Tibial artery (tissue), 4 donors: ENCODE data around the gene ICAM2.
A peak's percentile ranks its signal among the peaks of the same experiment; 100 is the strongest.

Experiments
- DNase-seq, 2 donors: peaks; one replicate each; pipeline ENCODE4 v3.0.0-alpha.2; 2019
- H3K27ac ChIP-seq, 2 donors: fragments of 200-600 bp; sonication (generic) in 1 of 2; 1 replicate in 1 of 2; 2 replicates in 1 of 2; pipeline ENCODE4 v1.5.1; 2018 to 2019; ENCODE audit warnings: mild to moderate bottlenecking in 1 of 2
- H3K27me3 ChIP-seq, 2 donors: fragments of 200-600 bp; sonication (generic) in 1 of 2; one replicate each; pipeline versions ENCODE4 v1.5.1 to v1.6.0; 2016 to 2019
- H3K36me3 ChIP-seq, 3 donors: fragments of 200-600 bp; sonication (generic) in 2 of 3; one replicate each; pipeline ENCODE4 v1.5.1; 2016 to 2019; ENCODE audit warnings: mild to moderate bottlenecking in 2 of 3
- H3K4me1 ChIP-seq, 4 donors: fragments of 200-600 bp; sonication (generic) in 2 of 4; 1 replicate in 3 of 4; 2 replicates in 1 of 4; pipeline ENCODE4 v1.5.1; 2016 to 2019
- H3K4me3 ChIP-seq, 2 donors: fragments of 200-600 bp; sonication (generic) in 1 of 2; 1 replicate in 1 of 2; 2 replicates in 1 of 2; pipeline ENCODE4 v1.5.1; 2018 to 2019; ENCODE audit warnings: mild to moderate bottlenecking in 2 of 2
- H3K9me3 ChIP-seq, 3 donors: fragments of 200-600 bp; sonication (generic) in 1 of 3; one replicate each; pipeline ENCODE4 v1.5.1; 2016 to 2019
- intact Hi-C: fragments of 100-400 bp; cut with DNase I; formaldehyde crosslinking; loops from one replicate; pipeline ENCODE4 v1.15.0; 2023; ENCODE audit warnings: low total_unique reads
- TF ChIP-seq, protein P1 (sequence below), 2 experiments: fragments of 200-600 bp in 1 of 2; fragments of 450-650 bp in 1 of 2; IDR thresholded peaks; one replicate each; pipeline ENCODE4 v1.5.1; 2017 to 2019; ENCODE audit warnings: antibody characterized with exemption in 2 of 2, mild to moderate bottlenecking in 1 of 2, moderate library complexity in 1 of 2

The ICAM2 gene

GRCh38 chr17:64001091-64001579 lies 19.3 kb downstream of the ICAM2 start:
- TF ChIP-seq, protein P1, sequence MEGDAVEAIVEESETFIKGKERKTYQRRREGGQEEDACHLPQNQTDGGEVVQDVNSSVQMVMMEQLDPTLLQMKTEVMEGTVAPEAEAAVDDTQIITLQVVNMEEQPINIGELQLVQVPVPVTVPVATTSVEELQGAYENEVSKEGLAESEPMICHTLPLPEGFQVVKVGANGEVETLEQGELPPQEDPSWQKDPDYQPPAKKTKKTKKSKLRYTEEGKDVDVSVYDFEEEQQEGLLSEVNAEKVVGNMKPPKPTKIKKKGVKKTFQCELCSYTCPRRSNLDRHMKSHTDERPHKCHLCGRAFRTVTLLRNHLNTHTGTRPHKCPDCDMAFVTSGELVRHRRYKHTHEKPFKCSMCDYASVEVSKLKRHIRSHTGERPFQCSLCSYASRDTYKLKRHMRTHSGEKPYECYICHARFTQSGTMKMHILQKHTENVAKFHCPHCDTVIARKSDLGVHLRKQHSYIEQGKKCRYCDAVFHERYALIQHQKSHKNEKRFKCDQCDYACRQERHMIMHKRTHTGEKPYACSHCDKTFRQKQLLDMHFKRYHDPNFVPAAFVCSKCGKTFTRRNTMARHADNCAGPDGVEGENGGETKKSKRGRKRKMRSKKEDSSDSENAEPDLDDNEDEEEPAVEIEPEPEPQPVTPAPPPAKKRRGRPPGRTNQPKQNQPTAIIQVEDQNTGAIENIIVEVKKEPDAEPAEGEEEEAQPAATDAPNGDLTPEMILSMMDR (IDR thresholded peaks at IDR 0.05), result no peak
- intact Hi-C loops, result no loop called here
- H3K27me3 ChIP-seq, result peaks cover 0 to 66% of the 10 kb centered on the region in 2 donors
- no peaks in the 10 kb centered on the region for H3K9me3 ChIP-seq
- no peaks in the 10 kb centered on the region for H3K36me3 ChIP-seq
- peaks cover 0 to 26% (median 13%) of the 10 kb centered on the region in 4 donors for H3K4me1 ChIP-seq
- peak in 1 of 2 donors; percentile 42 for DNase-seq
- H3K27ac ChIP-seq, result no peak overlapping the region
- H3K4me3 ChIP-seq, result no peak overlapping the region

DNA sequence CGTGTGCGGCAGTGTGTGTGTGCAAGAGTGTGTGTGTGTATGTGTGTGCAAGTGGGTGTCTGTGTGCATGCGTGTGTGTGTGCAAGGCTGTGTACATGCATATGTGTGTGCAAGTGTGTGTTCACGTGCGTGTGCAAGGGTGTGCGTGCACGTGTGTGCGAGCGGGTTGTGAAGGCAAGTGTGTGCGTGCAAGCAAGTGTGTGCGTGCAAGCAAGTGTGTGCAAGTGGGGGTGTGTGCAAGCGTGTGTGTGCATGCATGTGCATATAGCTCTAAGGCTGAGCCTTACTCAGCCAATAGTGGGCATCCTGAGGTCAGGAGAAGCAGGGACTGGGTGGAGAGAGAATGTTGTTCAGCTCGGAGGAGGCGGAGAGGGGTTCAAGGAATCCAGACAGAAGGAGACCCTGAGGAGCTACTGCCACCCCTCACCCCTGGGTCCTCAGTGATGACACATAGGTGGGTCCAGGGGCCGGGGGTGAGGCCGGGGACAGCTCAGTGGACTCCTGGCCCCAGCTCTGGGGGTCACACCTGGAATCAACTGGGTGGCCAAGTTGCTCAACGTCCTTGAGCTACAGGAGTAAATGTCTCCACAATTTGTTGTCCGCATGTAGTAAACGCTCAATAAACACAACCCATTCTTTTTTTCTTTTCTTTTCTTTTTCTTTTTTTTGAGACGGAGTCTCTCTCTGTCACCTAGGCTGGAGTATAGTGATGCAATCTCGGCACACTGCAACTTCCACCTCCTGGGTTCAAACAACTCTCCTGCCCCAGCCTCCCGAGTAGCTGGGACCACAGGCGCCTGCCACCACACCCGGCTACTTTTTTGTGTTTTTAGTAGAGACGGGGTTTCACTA lies 20.5 kb downstream of the ICAM2 start:
- no peaks in the 10 kb centered on the region for H3K36me3 ChIP-seq
- intact Hi-C loops, result loop anchor here (5.0 kb wide), 1 partner anchor 1757 kb away; no protein-coding TSS in a partner anchor
- no peak overlapping the region for H3K27ac ChIP-seq
- H3K4me1 ChIP-seq, result peaks cover 0 to 21% (median 13%) of the 10 kb centered on the region in 4 donors
- peak in 1 of 2 donors; percentile 47 for DNase-seq
- no peaks in the 10 kb centered on the region for H3K9me3 ChIP-seq
- TF ChIP-seq, protein P1 (IDR thresholded peaks at IDR 0.05), result no peak
- H3K4me3 ChIP-seq, result no peak overlapping the region
- H3K27me3 ChIP-seq, result peaks cover 0 to 67% of the 10 kb centered on the region in 2 donors

DNA sequence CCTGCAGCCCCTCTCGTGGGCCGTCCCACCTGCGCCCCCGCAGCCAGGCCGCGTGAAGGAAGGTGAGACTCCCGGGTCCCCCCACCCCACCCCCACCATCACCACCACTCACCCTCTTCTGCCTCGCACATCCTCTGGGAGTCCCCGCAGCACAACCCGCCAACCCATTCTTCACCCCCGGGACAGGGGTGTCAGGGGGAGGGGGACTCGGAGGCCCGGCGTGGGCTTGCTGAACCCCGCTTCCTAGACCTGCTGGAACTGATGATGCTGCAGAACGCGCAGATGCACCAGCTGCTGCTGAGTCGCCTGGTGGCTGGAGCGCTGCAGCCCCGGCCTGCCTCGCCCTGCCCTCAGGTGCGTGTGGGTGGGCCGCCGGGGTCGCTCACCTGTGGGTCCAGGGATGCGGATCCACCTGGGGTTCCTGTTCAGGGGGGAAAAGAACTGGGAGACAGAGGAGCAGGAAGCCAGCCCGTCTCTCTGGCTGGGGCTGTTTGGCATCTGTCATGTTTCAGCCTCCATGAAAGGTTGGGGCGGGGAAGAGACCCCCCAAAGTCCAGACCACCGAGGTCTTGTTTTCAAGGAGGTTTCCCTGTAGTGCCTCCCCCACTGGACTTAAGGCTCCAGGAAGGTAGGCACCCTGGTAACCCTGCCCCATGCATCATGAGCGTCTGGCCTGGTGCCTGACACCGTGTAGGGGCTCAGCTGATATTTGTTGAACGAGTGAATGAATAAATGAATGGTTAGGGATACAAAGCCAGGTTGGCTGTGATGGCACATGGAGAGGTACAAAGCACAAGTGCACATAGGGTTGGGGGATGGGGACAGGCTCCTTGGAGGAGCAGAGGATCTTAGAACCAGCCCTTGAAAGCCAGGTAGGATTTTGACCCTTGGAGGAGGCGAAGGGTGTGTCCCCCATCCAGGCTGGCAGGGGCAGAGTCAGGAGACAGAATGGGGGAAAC lies 21.4 kb downstream of the ICAM2 start:
- TF ChIP-seq, protein P1 (IDR thresholded peaks at IDR 0.05), result no peak
- Histone ChIP-seq H3K9me3 (no peaks in the 10 kb centered on the region), H3K36me3 (no peaks in the 10 kb centered on the region), H3K27ac (no peak overlapping the region), H3K4me3 (peak overlapping the region; percentile 38 to 52), H3K4me1 (peaks cover 0 to 21% (median 13%) of the 10 kb centered on the region in 4 donors), H3K27me3 (peaks cover 0 to 65% of the 10 kb centered on the region in 2 donors)
- peak in 1 of 2 donors; percentile 42 for DNase-seq
- intact Hi-C loops, result loop anchor here (5.0 kb wide), 1 partner anchor 1758 kb away; no protein-coding TSS in a partner anchor

GRCh38 chr17:63998050-63998720 lies 22.2 kb downstream of the ICAM2 start, which contains the start of gene PRR29:
PRR29 (plus strand) TSS chr17:63998351; CDS start chr17:63998365, 14 bp downstream.
- peak in 1 of 2 donors; percentile 63 for DNase-seq
- intact Hi-C loops, result loop anchor here (5.0 kb wide), 1 partner anchor 1759 kb away; no protein-coding TSS in a partner anchor

More at GRCh38 chr17:63998050-63998720, 22.2 kb downstream of the ICAM2 start, which contains the start of gene PRR29:
- Histone ChIP-seq H3K27me3 (peaks cover 0 to 70% of the 10 kb centered on the region in 2 donors), H3K4me1 (peaks cover 0 to 21% (median 13%) of the 10 kb centered on the region in 4 donors), H3K27ac (no peak within 1 kb of the TSS), H3K9me3 (no peaks in the 10 kb centered on the region), H3K36me3 (no peaks in the 10 kb centered on the region), H3K4me3 (peak within 1 kb of the TSS; percentile 38 to 52)
- TF ChIP-seq, protein P1 (IDR thresholded peaks at IDR 0.05), result no peak
